Hepatocyte (in vitro differentiated cells): ENCODE measurements around the gene MRPL46. TPM values are rescaled to one million over a fixed set of nuclear protein-coding genes. Genes with fewer than 3 reads are reported as not detected.

Experiments
- DNase-seq: peaks from one replicate; pipeline ENCODE4 v3.0.0-alpha.2; 2016; ENCODE audit warnings: low spot score
- H2AFZ ChIP-seq: fragments of 200-600 bp; sonication (generic); 2 replicates; pipeline ENCODE4 v1.6.0; 2016; ENCODE audit warnings: antibody characterized with exemption, mild to moderate bottlenecking
- H3K27ac ChIP-seq: fragments of 200-600 bp; sonication (generic); 2 replicates; pipeline ENCODE4 v1.5.1; 2016; ENCODE audit warnings: mild to moderate bottlenecking
- H3K27me3 ChIP-seq: fragments of 200-600 bp; sonication (generic); 2 replicates; pipeline ENCODE4 v1.6.1; 2016
- H3K36me3 ChIP-seq: fragments of 200-600 bp; sonication (generic); replicated peaks from 2 replicates; pipeline ENCODE4 v1.5.1; 2016; ENCODE audit warnings: low read depth; ENCODE audit not compliant: insufficient read depth
- H3K4me1 ChIP-seq: fragments of 200-600 bp; sonication (generic); 2 replicates; pipeline ENCODE4 v1.5.1; 2016; ENCODE audit warnings: mild to moderate bottlenecking, moderate library complexity; ENCODE audit not compliant: insufficient read depth
- H3K4me2 ChIP-seq: fragments of 200-600 bp; sonication (generic); 2 replicates; pipeline ENCODE4 v1.6.0; 2016
- H3K4me3 ChIP-seq: fragments of 200-600 bp; sonication (generic); 2 replicates; pipeline ENCODE4 v1.5.1; 2016; ENCODE audit warnings: mild to moderate bottlenecking
- H3K79me2 ChIP-seq: fragments of 200-600 bp; sonication (generic); 2 replicates; pipeline ENCODE4 v1.6.0; 2017; ENCODE audit warnings: mild to moderate bottlenecking
- H3K9me2 ChIP-seq: fragments of 200-600 bp; sonication (generic); replicated peaks from 2 replicates; pipeline ENCODE4 v1.6.0; 2017; ENCODE audit warnings: mild to moderate bottlenecking; ENCODE audit not compliant: insufficient read depth
- H3K9me3 ChIP-seq: fragments of 200-600 bp; sonication (generic); 2 replicates; pipeline ENCODE4 v1.5.1; 2016; ENCODE audit warnings: low read depth, mild to moderate bottlenecking
- H4K20me1 ChIP-seq: fragments of 200-600 bp; sonication (generic); 2 replicates; pipeline ENCODE4 v1.6.0; 2016; ENCODE audit warnings: mild to moderate bottlenecking; ENCODE audit not compliant: insufficient read depth, poor library complexity, severe bottlenecking
- EZH2 ChIP-seq: fragments of 200-600 bp; sonication (generic); IDR thresholded peaks from 2 replicates; pipeline ENCODE4 v1.6.1; 2016; ENCODE audit warnings: antibody characterized with exemption, mild to moderate bottlenecking, borderline replicate concordance
- EZH2phosphoT487 ChIP-seq: fragments of 200-600 bp; sonication (generic); IDR thresholded peaks from one replicate; pipeline ENCODE4 v1.6.1; 2018; ENCODE audit warnings: antibody characterized with exemption, mild to moderate bottlenecking, low read depth, moderate library complexity; ENCODE audit not compliant: unreplicated experiment, severe bottlenecking
- WGBS: methylation state at CpG from one replicate; pipeline ENCODE4 v1.1.6; 2016; ENCODE audit warnings: low lambda C conversion rate; ENCODE audit errors: missing lambda C conversion rate; 5-methylcytosine and 5-hydroxymethylcytosine counted together
- polyA plus RNA-seq: library from polyadenylated mRNA; unstranded; fragments of >200 nt; fragmentation: Nextera tagmentation; extraction: Ambion mirVana; gene quantifications from 2 replicates; pipeline ENCODE4 v1.2.1, GENCODE V29; 2016
- total RNA-seq: library from RNA; depleted of rRNA; stranded (reverse); fragments of >200 nt; gene quantifications from 2 replicates; pipeline ENCODE4 v1.2.3, GENCODE V29; 2014
- TF ChIP-seq, protein P1 (sequence below): fragments of 200-600 bp; sonication (generic); IDR thresholded peaks from 2 replicates; pipeline ENCODE4 v1.5.1; 2016; ENCODE audit warnings: antibody characterized with exemption, mild to moderate bottlenecking; ENCODE audit not compliant: poor library complexity

Gene MRPL46
- total and polyA plus RNA-seq, 2 experiments from 2014 or later, result 29.0 to 40.9 TPM

DNA sequence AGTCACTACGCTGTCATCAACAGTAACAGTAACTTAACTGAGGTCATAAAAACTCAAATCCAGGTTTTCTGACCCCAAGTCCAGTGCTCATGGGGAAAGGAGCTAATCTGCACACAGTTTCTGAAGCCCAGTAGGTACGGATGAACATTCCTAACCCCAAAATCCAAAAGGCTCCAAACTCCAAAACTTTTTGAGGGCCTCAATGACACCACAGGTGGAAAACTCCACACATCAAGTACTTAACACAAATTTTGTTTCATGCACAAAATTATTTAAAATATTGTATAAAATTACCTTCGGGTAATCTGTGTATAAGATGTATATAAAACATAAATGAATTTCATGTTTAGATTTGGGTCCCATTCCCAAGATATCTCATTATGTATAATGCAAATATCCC is 10.5 kb downstream of the MRPL46 start:
- H4K20me1 ChIP-seq, result no peaks in the 10 kb centered on the region
- H2AFZ ChIP-seq, result no peak overlapping the region
- H3K27ac ChIP-seq, result no peak overlapping the region
- WGBS, result 89% methylated on average over 3 of the region's 3 CpGs
- H3K4me2 ChIP-seq, result no peak overlapping the region
- H3K9me3 ChIP-seq, result no peaks in the 10 kb centered on the region
- no peak overlapping the region for H3K4me3 ChIP-seq
- H3K27me3 ChIP-seq, result no peaks in the 10 kb centered on the region
- no peaks in the 10 kb centered on the region for H3K36me3 ChIP-seq
- no peaks in the 10 kb centered on the region for H3K4me1 ChIP-seq
- no peaks in the 10 kb centered on the region for H3K79me2 ChIP-seq
- no peak for DNase-seq
- TF ChIP-seq EZH2 (no peak), EZH2phosphoT487 (no peak)
- TF ChIP-seq, protein P1, sequence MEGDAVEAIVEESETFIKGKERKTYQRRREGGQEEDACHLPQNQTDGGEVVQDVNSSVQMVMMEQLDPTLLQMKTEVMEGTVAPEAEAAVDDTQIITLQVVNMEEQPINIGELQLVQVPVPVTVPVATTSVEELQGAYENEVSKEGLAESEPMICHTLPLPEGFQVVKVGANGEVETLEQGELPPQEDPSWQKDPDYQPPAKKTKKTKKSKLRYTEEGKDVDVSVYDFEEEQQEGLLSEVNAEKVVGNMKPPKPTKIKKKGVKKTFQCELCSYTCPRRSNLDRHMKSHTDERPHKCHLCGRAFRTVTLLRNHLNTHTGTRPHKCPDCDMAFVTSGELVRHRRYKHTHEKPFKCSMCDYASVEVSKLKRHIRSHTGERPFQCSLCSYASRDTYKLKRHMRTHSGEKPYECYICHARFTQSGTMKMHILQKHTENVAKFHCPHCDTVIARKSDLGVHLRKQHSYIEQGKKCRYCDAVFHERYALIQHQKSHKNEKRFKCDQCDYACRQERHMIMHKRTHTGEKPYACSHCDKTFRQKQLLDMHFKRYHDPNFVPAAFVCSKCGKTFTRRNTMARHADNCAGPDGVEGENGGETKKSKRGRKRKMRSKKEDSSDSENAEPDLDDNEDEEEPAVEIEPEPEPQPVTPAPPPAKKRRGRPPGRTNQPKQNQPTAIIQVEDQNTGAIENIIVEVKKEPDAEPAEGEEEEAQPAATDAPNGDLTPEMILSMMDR, result no peak
- H3K9me2 ChIP-seq, result no peaks in the 10 kb centered on the region

DNA sequence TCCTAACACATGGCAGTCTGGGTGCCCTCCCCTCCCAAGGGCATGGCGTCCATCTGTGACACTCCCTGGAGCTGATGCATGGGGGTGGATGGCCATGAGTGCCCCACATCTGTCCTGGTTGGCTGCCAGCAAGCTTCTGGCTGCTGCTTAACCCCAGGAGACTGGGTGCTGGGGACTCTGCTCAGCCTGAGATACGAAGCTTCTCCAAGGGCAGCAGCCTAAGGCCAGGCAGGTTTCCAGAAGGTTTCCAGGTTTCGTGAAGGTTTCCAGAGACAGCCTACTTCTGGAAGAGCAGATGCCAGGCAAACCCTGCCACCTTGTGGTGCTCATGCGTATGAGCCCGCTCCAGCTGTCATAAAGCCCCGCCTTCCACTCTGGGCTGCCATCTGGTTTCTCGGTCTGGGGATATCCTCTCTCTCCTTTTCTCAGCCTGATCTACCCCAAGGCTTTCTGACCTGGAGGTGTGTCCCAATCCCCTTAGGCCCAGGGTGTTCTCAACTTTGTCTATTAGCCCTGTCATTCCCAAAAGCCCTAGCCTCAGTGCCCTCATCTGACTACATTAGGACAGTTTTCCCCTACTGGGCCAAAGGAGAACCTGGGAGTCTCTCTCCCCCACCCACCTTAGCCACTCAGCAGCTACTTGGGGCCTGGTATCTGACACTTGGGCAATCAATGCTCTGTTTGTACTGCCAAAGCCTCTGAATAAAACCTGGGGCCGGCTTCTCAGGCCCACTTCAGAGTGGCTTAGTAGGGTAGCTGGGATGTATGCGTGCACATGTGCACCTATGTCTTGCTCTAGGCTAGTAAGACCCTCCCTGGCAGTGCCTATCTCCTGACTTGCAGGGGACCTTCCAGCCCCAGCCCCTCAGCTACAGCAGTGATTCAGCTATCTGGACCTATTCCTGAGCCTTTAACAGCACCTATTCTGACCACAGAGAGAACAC is 12.0 kb downstream of the MRPL46 start:
- DNase-seq, result peak; percentile 93
- H3K27me3 ChIP-seq, result no peaks in the 10 kb centered on the region
- 30% methylated on average over 9 of the region's 9 CpGs for WGBS
- no peaks in the 10 kb centered on the region for H3K9me3 ChIP-seq
- H3K9me2 ChIP-seq, result no peaks in the 10 kb centered on the region
- no peak overlapping the region for H3K27ac ChIP-seq
- H2AFZ ChIP-seq, result no peak overlapping the region
- H3K4me1 ChIP-seq, result no peaks in the 10 kb centered on the region
- H3K4me2 ChIP-seq, result no peak overlapping the region
- TF ChIP-seq, protein P1, result peak; percentile 84
- TF ChIP-seq EZH2phosphoT487, result no peak
- H4K20me1 ChIP-seq, result no peaks in the 10 kb centered on the region
- no peak overlapping the region for H3K4me3 ChIP-seq
- no peaks in the 10 kb centered on the region for H3K79me2 ChIP-seq
- H3K36me3 ChIP-seq, result no peaks in the 10 kb centered on the region

DNA sequence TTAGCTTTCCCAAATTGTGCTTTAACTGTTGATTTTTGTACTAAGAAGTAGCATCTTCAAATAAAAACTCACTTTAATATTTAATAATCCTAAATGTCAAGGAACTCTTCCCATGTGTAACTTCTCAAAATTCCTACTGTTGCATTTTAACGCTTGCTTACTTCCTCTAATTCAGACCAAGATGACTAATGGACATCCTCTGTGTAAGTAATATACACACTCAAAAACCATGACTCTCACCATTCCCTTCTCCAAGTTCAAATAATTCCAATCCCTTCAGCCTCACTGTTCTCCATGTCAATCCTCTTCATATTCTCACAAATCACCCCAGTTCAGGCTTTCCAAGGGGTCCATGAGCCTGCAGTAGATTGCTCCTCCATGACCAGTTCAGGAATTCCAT is 13.0 kb downstream of the MRPL46 start:
- Histone ChIP-seq H3K9me2 (no peaks in the 10 kb centered on the region), H3K27ac (no peak overlapping the region), H2AFZ (no peak overlapping the region), H3K27me3 (no peaks in the 10 kb centered on the region), H4K20me1 (no peaks in the 10 kb centered on the region), H3K4me3 (no peak overlapping the region), H3K36me3 (no peaks in the 10 kb centered on the region), H3K4me2 (no peak overlapping the region), H3K4me1 (no peaks in the 10 kb centered on the region), H3K9me3 (no peaks in the 10 kb centered on the region), H3K79me2 (no peaks in the 10 kb centered on the region)
- no peak for DNase-seq
- WGBS, result 96% methylated on average over 1 of the region's 1 CpG
- no peak for TF ChIP-seq EZH2
- no peak for TF ChIP-seq EZH2phosphoT487
- TF ChIP-seq, protein P1, result no peak
